Omental fat pad (tissue), 4 donors: ENCODE data around the gene KMO. TPM values are rescaled to one million over a fixed set of nuclear protein-coding genes. Genes with fewer than 3 reads are reported as not detected.

ENCODE experiments used
- ATAC-seq: fragments of 150-250 bp; one replicate; pipeline ENCODE4 v1.9.1; 2016; ENCODE audit warnings: mild to moderate bottlenecking, moderate library complexity; ENCODE audit not compliant: low FRiP score
- DNase-seq: peaks from one replicate; pipeline ENCODE4 v3.0.0-alpha.2; 2019; ENCODE audit warnings: low spot score
- CTCF ChIP-seq, 3 donors: fragments of 450-650 bp; IDR thresholded peaks; one replicate each; pipeline ENCODE4 v1.5.1; 2016 to 2017; ENCODE audit warnings: antibody characterized with exemption in 3 of 3, mild to moderate bottlenecking in 3 of 3, moderate library complexity in 2 of 3
- total RNA-seq, 4 donors: library from RNA; depleted of rRNA; stranded (reverse); fragments of >200 nt; gene quantifications; one replicate each; pipeline ENCODE4 v1.1.0, GENCODE V29; 2016

The KMO gene
- total RNA-seq, 4 donors from 2014 or later, result 1.3 to 4.4 (median 2.5) TPM

GRCh38 chr1:241499910-241500309 lies 32.3 kb upstream of the KMO start:
- DNase-seq, result no peak
- no peak for ATAC-seq
- no peak for TF ChIP-seq CTCF (IDR thresholded peaks at IDR 0.05)

GRCh38 chr1:241503444-241503843 lies 28.7 kb upstream of the KMO start:
- no peak for TF ChIP-seq CTCF (IDR thresholded peaks at IDR 0.05)
- no peak for ATAC-seq
- no peak for DNase-seq

- ATAC-seq, result no peak
- no peak for DNase-seq
- TF ChIP-seq CTCF (IDR thresholded peaks at IDR 0.05), result no peak
These were observed 24.9 kb upstream of the KMO start for GRCh38 chr1:241507189-241507863.

GRCh38 chr1:241513378-241513777 lies 18.8 kb upstream of the KMO start:
- DNase-seq (no peak), ATAC-seq (no peak)
- TF ChIP-seq CTCF (IDR thresholded peaks at IDR 0.05), result no peak

- no peak for TF ChIP-seq CTCF (IDR thresholded peaks at IDR 0.05)
- DNase-seq (no peak), ATAC-seq (peak; percentile 63)
These were observed 13.5 kb upstream of the KMO start for GRCh38 chr1:241518476-241519307.

- TF ChIP-seq CTCF (IDR thresholded peaks at IDR 0.05), result no peak
- DNase-seq (peak; percentile 82), ATAC-seq (peak; percentile 100)
These were observed 12.7 kb upstream of the KMO start, which contains the start of gene FH for GRCh38 chr1:241519308-241520079. FH (minus strand) TSS chr1:241519755; CDS start chr1:241519722, 33 bp downstream.
